Measurements from ENCODE around the gene TJP3.
"Not testable (repeated sequence)": the region's sequence is repeated elsewhere in the genome, so short reads cannot be mapped to it uniquely, and the experiment has no call there.

Gene TJP3

DNA sequence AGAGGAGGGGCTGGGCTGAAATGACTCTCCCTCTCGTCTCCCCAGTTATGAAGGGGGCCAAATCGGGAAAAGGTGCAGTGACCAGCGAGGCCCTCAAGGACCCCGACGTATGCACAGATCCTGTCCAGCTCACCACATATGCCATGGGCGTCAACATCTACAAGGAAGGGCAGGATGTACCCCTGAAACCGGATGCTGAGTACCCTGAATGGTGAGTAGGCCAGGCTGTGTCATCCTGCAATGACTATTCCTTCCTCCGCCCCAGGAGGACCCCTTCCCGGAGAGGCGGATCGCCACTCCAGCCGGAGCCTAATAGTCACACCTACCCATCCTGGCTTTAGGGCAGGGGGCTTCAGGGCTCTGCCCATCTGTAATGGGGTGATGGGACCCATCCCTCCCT lies 56.9 kb downstream of the TJP3 start:
- Histone ChIP-seq H3K4me3 (ENCODE audit: extremely low read depth, insufficient read depth, low read length, poor library complexity, severe bottlenecking) (no peak overlapping the region), H3K4me1 (ENCODE audit: control insufficient read depth, insufficient read depth, low read length, poor library complexity, severe bottlenecking) (no peaks in the 10 kb centered on the region), H3K36me3 (ENCODE audit: control insufficient read depth, insufficient read depth, low read length) (peaks cover 16% of the 10 kb centered on the region), H3K9me3 (ENCODE audit: control insufficient read depth, low read length) (no peaks in the 10 kb centered on the region), H3K27ac (ENCODE audit: low read depth, low read length, severe bottlenecking) (no peak overlapping the region)
- 97 to 98% methylated on average over 7 to 8 of the region's 12 CpGs for WGBS, 2 experiments (ENCODE audit: insufficient coverage in 2 of 2)

DNA sequence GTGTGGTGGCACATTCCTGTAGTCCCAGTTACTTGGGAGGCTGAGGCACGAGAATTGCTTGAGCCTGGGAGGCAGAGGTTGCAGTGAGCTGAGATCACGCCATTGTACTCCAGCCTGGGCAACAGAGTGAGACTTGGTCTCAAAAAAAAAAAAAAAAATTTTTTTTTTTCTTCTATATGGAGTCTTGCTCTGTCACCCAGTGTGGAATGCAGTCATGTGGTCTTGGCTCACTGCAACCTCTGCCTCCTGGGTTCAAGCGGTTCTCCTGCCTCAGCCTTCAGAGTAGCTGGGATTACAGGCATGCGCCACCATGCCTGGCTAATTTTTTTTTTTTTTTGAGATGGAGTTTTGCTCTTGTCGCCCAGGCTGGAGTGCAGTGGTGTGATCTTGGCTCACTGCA lies 57.6 kb downstream of the TJP3 start:
- 86 to 98% methylated on average over 1 to 4 of the region's 5 CpGs for WGBS, 2 experiments (ENCODE audit: insufficient coverage in 2 of 2)
- not testable (repeated sequence) for H3K27ac ChIP-seq (ENCODE audit: low read depth, low read length, severe bottlenecking); H3K9me3 ChIP-seq (ENCODE audit: control insufficient read depth, low read length); H3K4me1 ChIP-seq (ENCODE audit: control insufficient read depth, insufficient read depth, low read length, poor library complexity, severe bottlenecking); H3K4me3 ChIP-seq (ENCODE audit: extremely low read depth, insufficient read depth, low read length, poor library complexity, severe bottlenecking)
- peaks cover 14% of the 10 kb centered on the region for H3K36me3 ChIP-seq (ENCODE audit: control insufficient read depth, insufficient read depth, low read length)

DNA sequence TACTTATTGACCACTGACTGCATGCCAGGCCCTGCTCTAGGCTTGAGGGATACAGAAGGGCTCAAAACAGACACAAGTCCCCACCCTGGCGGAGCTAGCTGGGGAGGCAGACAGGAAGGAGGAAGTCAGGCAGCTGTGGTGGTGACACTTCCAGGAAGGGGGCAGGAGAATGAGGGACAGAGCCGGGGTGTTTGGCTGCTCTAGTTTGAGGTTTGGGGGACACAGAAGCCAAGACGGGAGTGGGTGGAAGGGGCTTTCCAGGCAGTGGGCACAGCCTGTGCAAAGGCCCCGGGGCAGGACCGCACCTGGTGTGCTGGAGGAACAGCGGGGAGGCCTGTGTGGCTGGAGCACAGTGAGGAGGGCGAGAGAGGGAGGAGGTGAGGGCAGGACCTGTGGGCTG lies 58.3 kb downstream of the TJP3 start:
- Histone ChIP-seq H3K4me1 (ENCODE audit: control insufficient read depth, insufficient read depth, low read length, poor library complexity, severe bottlenecking) (no peaks in the 10 kb centered on the region), H3K9me3 (ENCODE audit: control insufficient read depth, low read length) (no peaks in the 10 kb centered on the region), H3K36me3 (ENCODE audit: control insufficient read depth, insufficient read depth, low read length) (peaks cover 14% of the 10 kb centered on the region), H3K27ac (ENCODE audit: low read depth, low read length, severe bottlenecking) (no peak overlapping the region), H3K4me3 (ENCODE audit: extremely low read depth, insufficient read depth, low read length, poor library complexity, severe bottlenecking) (no peak overlapping the region)
- 85 to 90% methylated on average over 6 to 7 of the region's 7 CpGs for WGBS, 2 experiments (ENCODE audit: insufficient coverage in 2 of 2)

DNA sequence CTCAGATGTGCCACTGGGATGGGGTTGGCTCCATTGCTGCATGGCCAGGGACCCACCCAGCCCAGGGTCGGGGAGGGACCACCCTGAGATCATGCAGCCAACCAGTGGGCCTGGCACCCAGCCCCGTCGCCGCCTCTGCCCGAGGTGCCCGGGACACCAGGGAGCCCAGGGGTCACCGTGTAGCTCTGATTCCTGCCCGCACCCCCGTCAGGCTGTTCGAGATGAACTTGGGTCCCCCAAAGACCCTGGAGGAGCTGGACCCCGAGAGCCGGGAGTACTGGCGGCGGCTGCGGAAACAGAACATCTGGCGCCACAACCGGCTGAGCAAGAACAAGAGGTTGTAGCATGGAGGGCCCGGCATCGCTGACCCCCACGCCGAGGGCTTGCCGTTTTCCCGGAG lies 58.9 kb downstream of the TJP3 start:
- WGBS, 2 experiments (ENCODE audit: insufficient coverage in 2 of 2): 93% methylated on average over 17 to 23 of the region's 23 CpGs
- no peak overlapping the region for H3K27ac ChIP-seq (ENCODE audit: low read depth, low read length, severe bottlenecking)

DNA sequence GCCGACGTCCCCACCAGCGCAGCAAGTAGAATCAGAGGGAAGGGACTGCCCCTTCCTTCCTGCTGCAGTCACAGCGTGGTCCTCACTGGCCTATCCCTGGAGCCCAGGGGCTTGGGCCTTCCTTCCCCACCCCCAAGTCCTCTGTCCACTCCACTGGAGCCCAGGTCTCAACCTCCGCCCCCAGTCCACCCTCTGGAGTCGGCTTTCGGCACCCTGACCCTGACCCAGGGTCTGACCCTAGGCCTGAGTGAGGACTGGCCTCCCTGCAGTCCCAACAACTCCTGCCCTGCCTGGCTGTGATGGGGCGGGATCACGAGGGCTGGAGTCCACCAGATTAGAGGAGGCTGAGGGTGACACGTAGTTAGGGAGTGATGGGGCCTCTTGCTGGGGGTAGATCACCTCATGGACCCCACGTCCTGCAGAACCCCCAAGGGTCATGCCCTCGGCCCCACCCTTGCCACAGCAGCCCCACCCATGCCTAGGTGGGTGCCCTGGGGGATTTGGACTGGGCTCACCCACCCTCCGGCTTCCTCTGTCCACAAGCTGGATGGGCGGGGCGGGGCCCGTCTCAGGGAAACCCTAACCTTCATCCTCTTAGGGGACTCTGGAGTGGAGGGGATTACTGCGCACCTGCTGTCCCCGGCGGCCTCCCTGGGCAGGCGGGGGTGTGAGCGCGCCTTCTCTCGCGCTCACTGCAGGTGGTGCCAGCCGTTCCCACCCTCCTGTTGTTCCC lies 60.0 kb downstream of the TJP3 start:
- Histone ChIP-seq H3K4me1 (ENCODE audit: control insufficient read depth, insufficient read depth, low read length, poor library complexity, severe bottlenecking) (no peaks in the 10 kb centered on the region), H3K36me3 (ENCODE audit: control insufficient read depth, insufficient read depth, low read length) (peaks cover 14% of the 10 kb centered on the region), H3K27ac (ENCODE audit: low read depth, low read length, severe bottlenecking) (no peak overlapping the region), H3K4me3 (ENCODE audit: extremely low read depth, insufficient read depth, low read length, poor library complexity, severe bottlenecking) (no peak overlapping the region), H3K9me3 (ENCODE audit: control insufficient read depth, low read length) (no peaks in the 10 kb centered on the region)
- 89 to 100% methylated on average over 10 to 15 of the region's 25 CpGs for WGBS, 2 experiments (ENCODE audit: insufficient coverage in 2 of 2)

More for the DNA sequence above, 58.9 kb downstream of the TJP3 start:
- Histone ChIP-seq H3K4me1 (ENCODE audit: control insufficient read depth, insufficient read depth, low read length, poor library complexity, severe bottlenecking) (no peaks in the 10 kb centered on the region), H3K36me3 (ENCODE audit: control insufficient read depth, insufficient read depth, low read length) (peaks cover 14% of the 10 kb centered on the region), H3K4me3 (ENCODE audit: extremely low read depth, insufficient read depth, low read length, poor library complexity, severe bottlenecking) (no peak overlapping the region), H3K9me3 (ENCODE audit: control insufficient read depth, low read length) (no peaks in the 10 kb centered on the region)

DNA sequence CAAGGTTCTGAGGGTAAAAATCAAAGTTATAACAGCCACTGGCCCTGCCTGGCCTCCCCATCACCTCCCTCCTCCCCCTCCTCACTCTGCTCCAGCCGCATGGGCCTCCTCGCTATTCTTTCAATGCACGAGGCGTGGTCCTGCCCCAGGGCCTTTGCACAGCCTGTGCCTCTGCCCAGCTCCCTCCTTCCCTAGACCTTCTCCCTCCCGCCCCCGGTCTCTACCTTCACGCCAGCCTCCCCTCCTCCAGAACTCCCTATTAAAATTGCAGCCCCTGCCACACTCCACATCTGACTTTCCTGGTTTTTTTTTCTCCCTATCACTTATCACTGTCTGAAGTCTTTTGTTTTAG lies 60.5 kb downstream of the TJP3 start:
- Histone ChIP-seq H3K36me3 (ENCODE audit: control insufficient read depth, insufficient read depth, low read length) (peaks cover 14% of the 10 kb centered on the region), H3K9me3 (ENCODE audit: control insufficient read depth, low read length) (no peaks in the 10 kb centered on the region), H3K27ac (ENCODE audit: low read depth, low read length, severe bottlenecking) (no peak overlapping the region), H3K4me3 (ENCODE audit: extremely low read depth, insufficient read depth, low read length, poor library complexity, severe bottlenecking) (no peak overlapping the region), H3K4me1 (ENCODE audit: control insufficient read depth, insufficient read depth, low read length, poor library complexity, severe bottlenecking) (no peaks in the 10 kb centered on the region)
- 93 to 95% methylated on average over 4 to 7 of the region's 7 CpGs for WGBS, 2 experiments (ENCODE audit: insufficient coverage in 2 of 2)

DNA sequence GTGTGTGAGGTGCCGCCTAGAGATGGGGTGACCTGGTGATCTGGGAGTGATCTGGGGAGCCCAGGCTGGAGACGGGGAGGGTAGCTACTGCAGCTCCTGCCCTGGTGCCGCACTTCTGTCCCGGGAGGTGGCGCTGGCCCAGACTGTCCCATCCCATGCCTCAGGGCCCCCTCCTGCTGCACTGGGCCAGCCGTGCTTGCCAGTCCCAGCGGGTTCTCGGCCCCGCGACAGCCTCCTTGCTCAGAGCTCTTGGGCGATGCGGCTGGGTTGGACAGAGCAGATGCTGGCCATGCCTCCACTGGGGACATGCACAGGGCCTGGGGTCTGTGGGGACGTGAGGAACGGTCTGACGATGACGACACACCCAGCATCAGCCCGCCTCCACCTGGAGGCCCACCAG lies 61.3 kb downstream of the TJP3 start:
- Histone ChIP-seq H3K9me3 (ENCODE audit: control insufficient read depth, low read length) (no peaks in the 10 kb centered on the region), H3K27ac (ENCODE audit: low read depth, low read length, severe bottlenecking) (no peak overlapping the region), H3K4me1 (ENCODE audit: control insufficient read depth, insufficient read depth, low read length, poor library complexity, severe bottlenecking) (no peaks in the 10 kb centered on the region), H3K36me3 (ENCODE audit: control insufficient read depth, insufficient read depth, low read length) (peaks cover 14% of the 10 kb centered on the region), H3K4me3 (ENCODE audit: extremely low read depth, insufficient read depth, low read length, poor library complexity, severe bottlenecking) (no peak overlapping the region)
- WGBS, 2 experiments (ENCODE audit: insufficient coverage in 2 of 2): 90 to 91% methylated on average over 14 to 16 of the region's 17 CpGs

DNA sequence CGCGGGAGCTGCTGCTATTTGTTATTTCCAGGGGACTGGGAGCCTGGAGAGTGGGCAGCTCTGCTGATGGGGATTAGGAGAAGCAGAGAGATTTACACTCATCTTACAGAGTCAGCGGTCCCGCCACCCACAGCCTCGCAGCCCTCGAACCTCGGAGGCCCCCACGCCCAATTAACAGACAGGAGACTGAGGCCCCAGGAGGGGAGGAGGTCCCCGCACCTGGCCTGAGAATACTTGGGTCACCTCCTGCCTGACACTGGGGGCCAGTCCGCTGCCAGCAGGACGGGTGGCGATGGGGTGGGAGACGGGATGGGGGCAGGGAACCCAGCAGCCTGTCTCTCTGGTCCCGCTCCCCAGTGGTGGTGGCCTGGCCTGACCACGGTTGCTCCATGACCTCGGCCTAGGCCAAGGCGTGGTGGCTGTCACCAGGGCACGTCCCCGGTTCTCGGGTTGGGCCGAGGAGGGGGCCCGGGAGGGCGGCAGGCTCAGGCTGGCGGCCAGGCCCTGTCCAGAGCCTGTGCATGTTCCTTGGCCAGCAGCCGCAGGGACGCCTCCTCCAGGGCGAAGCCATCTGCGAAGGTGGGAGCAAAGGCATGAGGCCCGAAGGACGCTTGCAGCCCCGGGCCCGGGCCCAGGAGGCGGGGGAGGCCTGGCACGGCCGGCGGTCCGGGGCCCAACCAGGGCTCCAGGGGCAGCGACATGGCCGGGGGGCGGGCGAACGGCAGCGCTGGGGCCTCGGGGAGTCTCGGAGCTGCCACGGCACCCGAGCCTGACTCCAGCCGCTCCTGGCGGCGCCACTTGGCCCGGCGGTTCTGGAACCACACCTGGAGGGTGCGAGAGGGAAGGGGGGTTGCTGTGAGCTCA lies 62.2 kb downstream of the TJP3 start:
- Histone ChIP-seq H3K36me3 (ENCODE audit: control insufficient read depth, insufficient read depth, low read length) (peaks cover 9% of the 10 kb centered on the region), H3K27ac (ENCODE audit: low read depth, low read length, severe bottlenecking) (no peak overlapping the region), H3K4me3 (ENCODE audit: extremely low read depth, insufficient read depth, low read length, poor library complexity, severe bottlenecking) (no peak overlapping the region), H3K9me3 (ENCODE audit: control insufficient read depth, low read length) (no peaks in the 10 kb centered on the region), H3K4me1 (ENCODE audit: control insufficient read depth, insufficient read depth, low read length, poor library complexity, severe bottlenecking) (no peaks in the 10 kb centered on the region)
- 88 to 89% methylated on average over 45 to 47 of the region's 53 CpGs for WGBS, 2 experiments (ENCODE audit: insufficient coverage in 2 of 2)

DNA sequence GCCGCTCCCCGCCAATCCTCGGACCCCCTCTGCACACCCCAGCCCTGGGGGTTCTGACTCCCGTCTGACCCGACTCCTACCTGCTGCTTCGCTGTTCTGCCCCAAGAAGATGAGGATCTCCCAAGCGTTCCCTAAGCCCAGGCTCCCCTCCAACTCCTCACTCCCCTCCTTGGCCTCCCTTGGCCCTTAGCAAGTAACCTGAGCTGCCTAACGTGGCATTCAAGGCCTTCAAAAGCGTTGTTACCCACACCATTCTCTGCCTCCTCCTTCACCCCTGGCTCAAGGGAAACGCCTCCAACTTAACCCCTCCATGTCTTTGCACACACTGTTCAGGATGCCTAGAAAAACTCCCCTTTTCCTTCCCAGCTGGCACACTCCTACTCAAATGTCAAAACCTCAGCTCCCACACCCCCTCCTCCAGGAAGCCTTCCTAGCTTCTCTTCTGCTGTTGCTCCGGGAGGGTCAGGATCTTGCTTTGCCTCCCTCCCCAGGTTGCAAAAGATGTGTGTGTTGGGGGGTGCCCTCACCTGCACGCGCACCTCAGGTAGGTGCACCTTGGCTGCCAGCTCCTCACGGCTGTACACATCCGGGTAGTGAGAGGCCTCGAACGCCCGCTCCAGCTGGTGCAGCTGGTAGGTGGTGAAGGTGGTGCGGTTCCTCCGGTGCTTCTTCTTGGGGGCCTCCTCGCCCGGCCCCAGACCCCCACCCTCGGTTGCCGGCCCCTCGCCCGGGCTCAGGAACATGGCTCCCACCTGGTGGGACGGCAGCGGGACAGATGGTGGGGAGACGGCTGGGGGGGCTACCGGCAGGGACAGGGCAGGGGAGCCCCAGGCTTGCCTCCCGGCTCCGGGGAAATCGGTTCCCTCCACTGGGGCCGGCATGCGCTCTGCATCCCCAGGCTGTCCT lies 63.1 kb downstream of the TJP3 start:
- no peaks in the 10 kb centered on the region for H3K4me1 ChIP-seq (ENCODE audit: control insufficient read depth, insufficient read depth, low read length, poor library complexity, severe bottlenecking)
- 71 to 72% methylated on average over 24 to 27 of the region's 35 CpGs for WGBS, 2 experiments (ENCODE audit: insufficient coverage in 2 of 2)
- no peaks in the 10 kb centered on the region for H3K9me3 ChIP-seq (ENCODE audit: control insufficient read depth, low read length)
- H3K36me3 ChIP-seq (ENCODE audit: control insufficient read depth, insufficient read depth, low read length): peaks cover 9% of the 10 kb centered on the region
- H3K27ac ChIP-seq (ENCODE audit: low read depth, low read length, severe bottlenecking): no peak overlapping the region
- no peak overlapping the region for H3K4me3 ChIP-seq (ENCODE audit: extremely low read depth, insufficient read depth, low read length, poor library complexity, severe bottlenecking)

DNA sequence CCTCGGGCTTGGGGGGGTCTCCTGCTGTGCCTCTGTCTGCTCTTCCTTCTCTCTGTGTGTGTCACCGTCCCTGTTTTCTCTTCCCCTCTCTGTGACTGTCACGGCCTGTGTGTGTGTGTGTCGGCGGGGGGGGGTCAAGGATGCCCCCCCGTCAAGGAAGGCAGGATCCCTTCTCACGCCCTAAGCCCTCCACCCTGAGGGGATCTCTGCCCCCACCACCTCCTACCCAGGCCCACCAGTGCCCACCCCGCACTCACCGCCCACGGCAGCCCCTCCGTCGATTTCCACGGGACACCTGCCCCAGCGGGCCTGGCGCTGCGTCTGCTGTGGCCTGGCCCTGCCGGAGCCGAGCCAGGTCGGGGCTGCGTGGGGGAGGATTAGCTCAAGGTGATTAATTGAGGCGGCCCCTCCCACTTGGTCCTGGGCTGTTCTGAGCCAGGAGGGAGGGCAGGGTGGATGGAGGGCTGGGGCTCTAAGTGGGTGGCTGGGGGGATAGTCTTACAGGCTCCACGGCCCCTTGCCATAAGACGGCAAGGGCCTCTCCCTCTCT lies 63.8 kb downstream of the TJP3 start, which contains the start of gene RAX2:
TSS of gene RAX2 (minus strand) at position 323 of the 550 bp plus-strand sequence. CDS start 486 bp downstream, outside the sequence.
- H3K36me3 ChIP-seq (ENCODE audit: control insufficient read depth, insufficient read depth, low read length): peaks cover 9% of the 10 kb centered on the region
- WGBS, 2 experiments (ENCODE audit: insufficient coverage in 2 of 2): 64 to 71% methylated on average over 5 to 18 of the region's 23 CpGs
- no peak within 1 kb of the TSS for H3K27ac ChIP-seq (ENCODE audit: low read depth, low read length, severe bottlenecking)
- no peaks in the 10 kb centered on the region for H3K9me3 ChIP-seq (ENCODE audit: control insufficient read depth, low read length)
- H3K4me1 ChIP-seq (ENCODE audit: control insufficient read depth, insufficient read depth, low read length, poor library complexity, severe bottlenecking): no peaks in the 10 kb centered on the region
- no peak within 1 kb of the TSS for H3K4me3 ChIP-seq (ENCODE audit: extremely low read depth, insufficient read depth, low read length, poor library complexity, severe bottlenecking)

Data from mesodermal cell (in vitro differentiated cells).